Endothelial cell (in vitro differentiated cells): ENCODE data around the gene PSTK. TPM values are rescaled to one million over a fixed set of nuclear protein-coding genes. Genes with fewer than 3 reads are reported as not detected.

Source experiments
- DNase-seq: peaks from one replicate; pipeline ENCODE4 v3.0.0; 2021; ENCODE audit warnings: low spot score
- H3K27ac Mint-ChIP-seq: one replicate; pipeline ENCODE4 v1.8.0; 2021; ENCODE audit warnings: mixed read lengths, inconsistent platforms; ENCODE audit not compliant: unreplicated experiment
- H3K27me3 Mint-ChIP-seq: one replicate; pipeline ENCODE4 v1.8.0; 2021; ENCODE audit warnings: mild to moderate bottlenecking, moderate library complexity, mixed read lengths, inconsistent platforms; ENCODE audit not compliant: unreplicated experiment
- H3K36me3 Mint-ChIP-seq: one replicate; pipeline ENCODE4 v1.8.0; 2021; ENCODE audit warnings: mild to moderate bottlenecking, low read depth, mixed read lengths, inconsistent platforms; ENCODE audit not compliant: unreplicated experiment
- H3K4me1 Mint-ChIP-seq: one replicate; pipeline ENCODE4 v1.8.0; 2021; ENCODE audit warnings: mild to moderate bottlenecking, mixed read lengths, inconsistent platforms; ENCODE audit not compliant: unreplicated experiment
- H3K4me3 Mint-ChIP-seq: one replicate; pipeline ENCODE4 v1.8.0; 2021; ENCODE audit warnings: mild to moderate bottlenecking, mixed read lengths, inconsistent platforms; ENCODE audit not compliant: unreplicated experiment
- H3K9me3 Mint-ChIP-seq: one replicate; pipeline ENCODE4 v1.8.0; 2021; ENCODE audit warnings: mixed read lengths, inconsistent platforms; ENCODE audit not compliant: unreplicated experiment
- total RNA-seq: library from RNA; stranded (reverse); fragmentation: NEBNext Ultra II Directional; extraction: Animal tissue kit (Norgen Biotek cat#: 25700); gene quantifications from one replicate; pipeline ENCODE4 v1.2.1, GENCODE V29; 2021; ENCODE audit not compliant: unreplicated experiment
- TF ChIP-seq, protein P1 (sequence below): fragments of 200-600 bp; sonication (generic); IDR thresholded peaks from one replicate; pipeline ENCODE4 v1.5.0; 2021; ENCODE audit warnings: antibody characterized with exemption; ENCODE audit not compliant: unreplicated experiment

The PSTK gene
- total RNA-seq, 1 donor from 2014 or later: 5.2 TPM

- Mint-ChIP-seq H3K27me3 (peaks cover 4% of the 10 kb centered on the region), H3K4me1 (peaks cover 7% of the 10 kb centered on the region), H3K36me3 (peaks cover 3% of the 10 kb centered on the region), H3K27ac (no peak overlapping the region), H3K4me3 (peak overlapping the region; percentile 89), H3K9me3 (no peaks in the 10 kb centered on the region)
- TF ChIP-seq, protein P1, sequence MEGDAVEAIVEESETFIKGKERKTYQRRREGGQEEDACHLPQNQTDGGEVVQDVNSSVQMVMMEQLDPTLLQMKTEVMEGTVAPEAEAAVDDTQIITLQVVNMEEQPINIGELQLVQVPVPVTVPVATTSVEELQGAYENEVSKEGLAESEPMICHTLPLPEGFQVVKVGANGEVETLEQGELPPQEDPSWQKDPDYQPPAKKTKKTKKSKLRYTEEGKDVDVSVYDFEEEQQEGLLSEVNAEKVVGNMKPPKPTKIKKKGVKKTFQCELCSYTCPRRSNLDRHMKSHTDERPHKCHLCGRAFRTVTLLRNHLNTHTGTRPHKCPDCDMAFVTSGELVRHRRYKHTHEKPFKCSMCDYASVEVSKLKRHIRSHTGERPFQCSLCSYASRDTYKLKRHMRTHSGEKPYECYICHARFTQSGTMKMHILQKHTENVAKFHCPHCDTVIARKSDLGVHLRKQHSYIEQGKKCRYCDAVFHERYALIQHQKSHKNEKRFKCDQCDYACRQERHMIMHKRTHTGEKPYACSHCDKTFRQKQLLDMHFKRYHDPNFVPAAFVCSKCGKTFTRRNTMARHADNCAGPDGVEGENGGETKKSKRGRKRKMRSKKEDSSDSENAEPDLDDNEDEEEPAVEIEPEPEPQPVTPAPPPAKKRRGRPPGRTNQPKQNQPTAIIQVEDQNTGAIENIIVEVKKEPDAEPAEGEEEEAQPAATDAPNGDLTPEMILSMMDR: peak; percentile 40
- no peak for DNase-seq
These were observed 864 bp downstream of the PSTK start for GRCh38 chr10:122981066-122981464.

DNA sequence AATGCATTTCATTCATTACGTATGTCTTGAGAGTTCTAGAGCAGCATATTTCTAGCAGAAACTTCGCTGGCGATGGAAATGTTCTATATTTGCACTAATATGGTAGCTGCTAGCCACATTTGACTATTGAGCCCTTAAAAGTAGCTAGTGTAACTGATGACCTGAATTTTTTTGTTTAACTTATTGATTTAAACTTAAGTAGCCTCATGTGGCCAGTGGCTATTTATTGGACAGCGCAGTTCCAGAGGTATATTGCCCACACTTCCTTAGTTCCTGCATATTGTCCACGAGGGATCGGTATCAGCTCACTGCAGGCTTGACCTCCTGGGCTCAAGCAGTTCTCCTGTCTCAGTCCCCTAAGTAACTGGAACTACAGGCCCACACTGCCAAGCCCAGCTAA lies 3.7 kb downstream of the PSTK start:
- Mint-ChIP-seq H3K9me3 (no peaks in the 10 kb centered on the region), H3K27me3 (peaks cover 3% of the 10 kb centered on the region), H3K36me3 (peaks cover 3% of the 10 kb centered on the region), H3K27ac (no peak overlapping the region), H3K4me3 (no peak overlapping the region), H3K4me1 (peaks cover 7% of the 10 kb centered on the region)
- no peak for DNase-seq
- TF ChIP-seq, protein P1: no peak

DNA sequence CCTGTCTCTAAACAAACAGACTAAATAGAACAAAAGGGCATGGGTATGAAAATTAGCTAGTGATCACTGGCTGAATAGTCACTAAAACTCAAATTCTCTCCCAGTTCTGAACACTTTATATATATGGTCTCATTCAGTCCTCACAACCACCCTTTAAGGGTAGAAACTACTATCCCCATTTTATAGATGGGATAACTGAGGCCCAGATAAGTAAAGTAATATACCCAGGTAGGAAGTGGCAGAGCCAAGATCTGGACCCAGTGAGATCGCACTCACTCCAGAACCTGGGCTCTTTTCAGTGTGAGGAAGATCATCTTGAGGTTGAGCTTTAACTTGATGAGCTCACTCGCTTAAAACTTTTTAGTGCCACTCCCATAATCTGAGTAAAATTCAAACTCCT lies 4.5 kb downstream of the PSTK start:
- Mint-ChIP-seq H3K36me3 (peaks cover 3% of the 10 kb centered on the region), H3K27ac (no peak overlapping the region), H3K4me1 (peaks cover 7% of the 10 kb centered on the region), H3K4me3 (no peak overlapping the region), H3K9me3 (no peaks in the 10 kb centered on the region), H3K27me3 (peaks cover 3% of the 10 kb centered on the region)
- TF ChIP-seq, protein P1: no peak
- DNase-seq: no peak

GRCh38 chr10:122986335-122986734 lies 6.1 kb downstream of the PSTK start:
- H3K9me3 Mint-ChIP-seq: no peaks in the 10 kb centered on the region
- TF ChIP-seq, protein P1: no peak
- H3K27ac Mint-ChIP-seq: no peak overlapping the region
- peaks cover 3% of the 10 kb centered on the region for H3K36me3 Mint-ChIP-seq
- peaks cover under 1% of the 10 kb centered on the region for H3K4me1 Mint-ChIP-seq
- H3K4me3 Mint-ChIP-seq: no peak overlapping the region
- H3K27me3 Mint-ChIP-seq: no peaks in the 10 kb centered on the region
- DNase-seq: no peak

GRCh38 chr10:122988501-122988900 lies 8.3 kb downstream of the PSTK start:
- Mint-ChIP-seq H3K9me3 (no peaks in the 10 kb centered on the region), H3K36me3 (peaks cover 3% of the 10 kb centered on the region), H3K4me3 (no peak overlapping the region), H3K4me1 (no peaks in the 10 kb centered on the region), H3K27me3 (no peaks in the 10 kb centered on the region), H3K27ac (no peak overlapping the region)
- no peak for DNase-seq
- TF ChIP-seq, protein P1: no peak
